ENCODE results near the gene UBE3A.

Gene UBE3A

DNA sequence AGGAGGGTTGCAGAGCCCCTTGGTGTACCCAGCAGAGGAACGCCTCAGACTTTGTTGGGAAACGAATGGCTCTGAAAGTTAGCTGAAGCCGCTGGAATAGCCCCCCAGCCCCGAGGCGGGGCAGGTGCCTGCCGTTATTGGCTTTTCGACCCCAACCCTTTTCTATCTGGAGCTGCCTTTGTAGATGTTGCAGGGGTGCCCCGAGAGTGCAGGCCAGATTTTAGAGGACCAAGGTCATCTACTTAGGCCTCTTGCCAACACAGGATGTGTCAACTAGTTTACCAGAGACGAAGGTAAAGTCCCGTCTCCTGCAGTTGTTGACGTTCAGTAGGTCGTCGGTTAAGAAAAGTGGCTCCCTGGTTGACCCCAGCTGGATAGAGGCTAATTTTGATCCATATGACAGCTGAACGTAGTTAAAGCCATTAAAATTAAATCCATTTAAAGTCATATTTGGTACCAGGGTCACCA, 579 bp upstream of the UBE3A start:
- Histone ChIP-seq H3K4me3 (ENCODE audit: low read length, poor library complexity, severe bottlenecking) (peak overlapping the region; percentile 100), H3K9me2 (replicated peaks; ENCODE audit: low read depth, low read length) (no peaks in the 10 kb centered on the region), H3K79me2 (ENCODE audit: insufficient read depth, low read length) (peaks cover 59% of the 10 kb centered on the region), H3F3A (ENCODE audit: low read depth) (no peaks in the 10 kb centered on the region), H4K20me1 (ENCODE audit: insufficient read depth, low read length, poor library complexity, severe bottlenecking) (peaks cover 38% of the 10 kb centered on the region), H3K36me3 (ENCODE audit: insufficient read depth, low read length) (no peaks in the 10 kb centered on the region), H3K4me1 (ENCODE audit: insufficient read depth, low read length, poor library complexity, severe bottlenecking) (peaks cover 34% of the 10 kb centered on the region), H3K9me3 (ENCODE audit: insufficient read depth, low read depth, low read length) (no peaks in the 10 kb centered on the region), H3K27me3 (ENCODE audit: insufficient read depth, low read length, poor library complexity, severe bottlenecking) (no peaks in the 10 kb centered on the region), H3K4me2 (ENCODE audit: low read depth, low read length, poor library complexity, severe bottlenecking) (peak overlapping the region; percentile 95), H3K9ac (ENCODE audit: low read depth, low read length, poor library complexity, severe bottlenecking) (peak overlapping the region; percentile 99), H2AFZ (ENCODE audit: low read length) (peak overlapping the region; percentile 99)
- TF ChIP-seq, protein P1, sequence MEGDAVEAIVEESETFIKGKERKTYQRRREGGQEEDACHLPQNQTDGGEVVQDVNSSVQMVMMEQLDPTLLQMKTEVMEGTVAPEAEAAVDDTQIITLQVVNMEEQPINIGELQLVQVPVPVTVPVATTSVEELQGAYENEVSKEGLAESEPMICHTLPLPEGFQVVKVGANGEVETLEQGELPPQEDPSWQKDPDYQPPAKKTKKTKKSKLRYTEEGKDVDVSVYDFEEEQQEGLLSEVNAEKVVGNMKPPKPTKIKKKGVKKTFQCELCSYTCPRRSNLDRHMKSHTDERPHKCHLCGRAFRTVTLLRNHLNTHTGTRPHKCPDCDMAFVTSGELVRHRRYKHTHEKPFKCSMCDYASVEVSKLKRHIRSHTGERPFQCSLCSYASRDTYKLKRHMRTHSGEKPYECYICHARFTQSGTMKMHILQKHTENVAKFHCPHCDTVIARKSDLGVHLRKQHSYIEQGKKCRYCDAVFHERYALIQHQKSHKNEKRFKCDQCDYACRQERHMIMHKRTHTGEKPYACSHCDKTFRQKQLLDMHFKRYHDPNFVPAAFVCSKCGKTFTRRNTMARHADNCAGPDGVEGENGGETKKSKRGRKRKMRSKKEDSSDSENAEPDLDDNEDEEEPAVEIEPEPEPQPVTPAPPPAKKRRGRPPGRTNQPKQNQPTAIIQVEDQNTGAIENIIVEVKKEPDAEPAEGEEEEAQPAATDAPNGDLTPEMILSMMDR (conservative IDR thresholded peaks at IDR 0.05; ENCODE audit: low read length) = no peak
- TF ChIP-seq EZH2phosphoT487 (IDR thresholded peaks at IDR 0.05; ENCODE audit: borderline replicate concordance) = no peak

DNA sequence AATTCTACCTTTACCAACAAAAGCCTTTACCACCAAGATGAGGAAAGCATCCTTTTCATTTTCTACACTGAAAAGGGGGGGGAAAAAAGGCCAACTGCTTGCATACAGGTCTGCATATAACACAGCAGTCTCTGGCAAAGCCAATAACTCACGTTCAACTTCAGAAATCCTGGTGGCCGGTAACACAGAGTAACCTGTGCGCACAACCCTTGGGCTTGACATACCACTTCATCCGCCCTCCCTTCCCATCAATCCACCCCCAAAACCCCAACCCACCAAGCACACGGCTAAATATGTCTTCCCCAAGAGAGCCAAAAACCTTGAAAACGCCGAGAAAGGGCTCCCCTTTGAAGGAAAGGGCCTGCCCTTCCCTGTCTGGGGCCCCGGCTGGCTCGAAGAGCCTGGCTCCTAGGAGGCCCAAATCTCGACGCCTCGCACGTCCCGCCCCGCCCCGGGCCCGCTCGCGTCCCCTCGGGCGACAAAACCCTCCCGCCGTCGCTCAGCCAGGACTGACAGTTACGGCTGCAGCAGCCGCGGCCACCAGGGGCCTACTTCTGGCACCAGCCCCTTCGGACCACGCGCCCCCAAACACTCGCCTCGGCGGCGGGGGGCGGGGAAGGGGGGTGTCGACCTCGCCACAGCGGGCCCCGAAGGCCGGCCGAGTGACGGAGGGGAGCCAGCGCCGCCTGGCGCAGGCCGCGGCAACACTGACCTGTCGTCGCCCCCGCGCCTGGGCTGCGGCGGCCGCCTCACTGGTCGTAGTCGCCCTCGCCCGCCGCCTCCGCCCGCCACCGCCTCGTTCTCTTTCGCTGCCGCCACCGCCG, 835 bp downstream of the UBE3A start:
- TF ChIP-seq, protein P1 (conservative IDR thresholded peaks at IDR 0.05; ENCODE audit: low read length) = peak; percentile 35; the same call in 1 of the 2 replicates
- no peak for TF ChIP-seq EZH2phosphoT487 (IDR thresholded peaks at IDR 0.05; ENCODE audit: borderline replicate concordance)
- H3K27me3 ChIP-seq (ENCODE audit: insufficient read depth, low read length, poor library complexity, severe bottlenecking) = no peaks in the 10 kb centered on the region
- no peaks in the 10 kb centered on the region for H3F3A ChIP-seq (ENCODE audit: low read depth)
- peak overlapping the region; percentile 99 for H3K9ac ChIP-seq (ENCODE audit: low read depth, low read length, poor library complexity, severe bottlenecking)
- H3K9me2 ChIP-seq (replicated peaks; ENCODE audit: low read depth, low read length) = no peaks in the 10 kb centered on the region
- peak overlapping the region; percentile 95 for H3K4me2 ChIP-seq (ENCODE audit: low read depth, low read length, poor library complexity, severe bottlenecking)
- no peaks in the 10 kb centered on the region for H3K36me3 ChIP-seq (ENCODE audit: insufficient read depth, low read length)
- H2AFZ ChIP-seq (ENCODE audit: low read length) = peak overlapping the region; percentile 95
- H3K9me3 ChIP-seq (ENCODE audit: insufficient read depth, low read depth, low read length) = no peaks in the 10 kb centered on the region
- H4K20me1 ChIP-seq (ENCODE audit: insufficient read depth, low read length, poor library complexity, severe bottlenecking) = peaks cover 52% of the 10 kb centered on the region
- peak overlapping the region; percentile 100 for H3K4me3 ChIP-seq (ENCODE audit: low read length, poor library complexity, severe bottlenecking)
- H3K79me2 ChIP-seq (ENCODE audit: insufficient read depth, low read length) = peaks cover 73% of the 10 kb centered on the region
- peaks cover 46% of the 10 kb centered on the region for H3K4me1 ChIP-seq (ENCODE audit: insufficient read depth, low read length, poor library complexity, severe bottlenecking)

DNA sequence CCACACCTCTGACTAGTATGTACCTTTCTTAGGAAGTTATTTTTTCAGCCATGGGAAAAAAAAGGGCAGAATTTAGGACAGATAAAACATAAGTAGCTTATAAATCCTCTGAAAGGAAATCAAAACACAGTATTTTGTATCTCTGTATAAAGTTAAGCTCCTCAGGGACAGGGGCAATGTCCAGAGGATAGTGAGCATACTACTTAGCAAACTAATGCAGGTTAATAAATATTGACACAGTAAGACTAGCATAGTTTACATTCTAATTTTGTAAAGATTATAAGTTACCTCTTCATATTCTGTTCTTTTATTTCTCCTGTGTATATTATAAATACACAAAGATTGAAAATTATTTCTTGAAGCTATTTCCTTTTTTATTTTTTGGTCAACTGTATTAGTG, 2.1 kb downstream of the UBE3A start:
- no peaks in the 10 kb centered on the region for H3F3A ChIP-seq (ENCODE audit: low read depth)
- no peaks in the 10 kb centered on the region for H3K9me3 ChIP-seq (ENCODE audit: insufficient read depth, low read depth, low read length)
- H3K27me3 ChIP-seq (ENCODE audit: insufficient read depth, low read length, poor library complexity, severe bottlenecking) = no peaks in the 10 kb centered on the region
- H4K20me1 ChIP-seq (ENCODE audit: insufficient read depth, low read length, poor library complexity, severe bottlenecking) = peaks cover 64% of the 10 kb centered on the region
- H3K4me3 ChIP-seq (ENCODE audit: low read length, poor library complexity, severe bottlenecking) = peak overlapping the region; percentile 100
- peak overlapping the region; percentile 95 for H3K4me2 ChIP-seq (ENCODE audit: low read depth, low read length, poor library complexity, severe bottlenecking)
- H3K9ac ChIP-seq (ENCODE audit: low read depth, low read length, poor library complexity, severe bottlenecking) = peak overlapping the region; percentile 99
- H3K4me1 ChIP-seq (ENCODE audit: insufficient read depth, low read length, poor library complexity, severe bottlenecking) = peaks cover 58% of the 10 kb centered on the region
- no peak for TF ChIP-seq EZH2phosphoT487 (IDR thresholded peaks at IDR 0.05; ENCODE audit: borderline replicate concordance)
- TF ChIP-seq, protein P1 (conservative IDR thresholded peaks at IDR 0.05; ENCODE audit: low read length) = no peak
- no peaks in the 10 kb centered on the region for H3K36me3 ChIP-seq (ENCODE audit: insufficient read depth, low read length)
- H3K9me2 ChIP-seq (replicated peaks; ENCODE audit: low read depth, low read length) = no peaks in the 10 kb centered on the region
- no peak overlapping the region for H2AFZ ChIP-seq (ENCODE audit: low read length)
- peaks cover 86% of the 10 kb centered on the region for H3K79me2 ChIP-seq (ENCODE audit: insufficient read depth, low read length)

All from Loucy (cell line).